Neural progenitor cell (in vitro differentiated cells): ENCODE results near the gene SLCO4A1.

Source experiments
- CTCF ChIP-seq: fragments of 200-600 bp; sonication (generic); IDR thresholded peaks from 2 replicates; pipeline ENCODE4 v1.5.1; 2017; ENCODE audit warnings: antibody characterized with exemption, mild to moderate bottlenecking
- EZH2 ChIP-seq: fragments of 200-600 bp; sonication (generic); IDR thresholded peaks from 2 replicates; pipeline ENCODE4 v1.6.1; 2017; ENCODE audit warnings: antibody characterized with exemption, mild to moderate bottlenecking, moderate library complexity

GRCh38 chr20:62597416-62598115 lies 44.7 kb upstream of the SLCO4A1 start:
- no peak for TF ChIP-seq CTCF
- TF ChIP-seq EZH2, result no peak
